Mammary epithelial cell (primary cell): ENCODE measurements around the gene UNC93B1.

Source experiments
- EZH2 ChIP-seq: IDR thresholded peaks from 2 replicates; pipeline ENCODE4 v1.6.1; 2012; ENCODE audit warnings: low read length, inconsistent platforms, borderline replicate concordance
- TF ChIP-seq, protein P1 (sequence below), 2 donors: IDR thresholded peaks in 1 of 2; conservative IDR thresholded peaks in 1 of 2; 2 replicates each; pipeline ENCODE4 v1.5.1; 2011 to 2012; ENCODE audit warnings: inconsistent platforms in 2 of 2, low read length in 2 of 2, mild to moderate bottlenecking in 2 of 2, control low read depth in 1 of 2, low read depth in 1 of 2; ENCODE audit not compliant: insufficient read depth in 1 of 2; ENCODE audit errors: extremely low read depth in 1 of 2

DNA sequence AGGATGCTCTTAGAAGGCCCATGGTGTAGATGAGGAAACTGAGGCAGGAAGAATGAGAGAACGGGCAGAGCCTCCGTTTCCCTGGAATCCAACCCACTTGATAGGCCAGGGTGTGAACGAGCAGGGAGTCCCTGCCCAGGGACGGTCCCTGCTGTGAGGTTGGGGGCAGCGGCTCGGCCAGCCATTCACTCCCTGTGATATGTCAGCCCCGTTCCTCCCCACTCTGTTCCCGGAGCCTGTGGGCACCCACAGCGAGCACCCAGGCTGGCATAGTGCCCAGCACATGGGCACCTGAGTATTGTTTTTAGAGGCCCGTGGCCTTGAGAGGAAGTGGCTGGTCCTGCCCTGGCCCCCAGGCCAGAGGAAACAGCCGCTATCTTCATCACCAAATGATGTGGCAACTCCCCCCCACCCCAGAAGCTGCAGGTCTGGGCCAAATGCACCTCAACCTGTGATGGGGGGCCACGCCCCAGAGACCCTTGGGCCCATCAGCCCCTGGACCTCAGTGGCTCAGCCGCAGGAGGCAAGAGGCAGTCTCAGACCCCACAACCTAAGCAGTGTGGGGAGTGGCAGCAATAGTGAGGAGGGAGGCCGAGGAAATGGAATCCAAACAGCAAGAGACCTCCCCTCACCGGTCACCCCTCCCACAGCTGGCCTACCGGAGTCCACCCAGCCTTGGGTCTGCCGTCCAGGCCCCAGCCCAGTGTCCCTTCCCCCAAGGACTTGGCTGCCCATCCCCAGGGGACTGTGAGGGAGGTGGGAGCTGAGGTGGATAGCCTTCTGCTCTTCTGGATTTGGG is 8.3 kb upstream of the UNC93B1 start:
- TF ChIP-seq, protein P1, sequence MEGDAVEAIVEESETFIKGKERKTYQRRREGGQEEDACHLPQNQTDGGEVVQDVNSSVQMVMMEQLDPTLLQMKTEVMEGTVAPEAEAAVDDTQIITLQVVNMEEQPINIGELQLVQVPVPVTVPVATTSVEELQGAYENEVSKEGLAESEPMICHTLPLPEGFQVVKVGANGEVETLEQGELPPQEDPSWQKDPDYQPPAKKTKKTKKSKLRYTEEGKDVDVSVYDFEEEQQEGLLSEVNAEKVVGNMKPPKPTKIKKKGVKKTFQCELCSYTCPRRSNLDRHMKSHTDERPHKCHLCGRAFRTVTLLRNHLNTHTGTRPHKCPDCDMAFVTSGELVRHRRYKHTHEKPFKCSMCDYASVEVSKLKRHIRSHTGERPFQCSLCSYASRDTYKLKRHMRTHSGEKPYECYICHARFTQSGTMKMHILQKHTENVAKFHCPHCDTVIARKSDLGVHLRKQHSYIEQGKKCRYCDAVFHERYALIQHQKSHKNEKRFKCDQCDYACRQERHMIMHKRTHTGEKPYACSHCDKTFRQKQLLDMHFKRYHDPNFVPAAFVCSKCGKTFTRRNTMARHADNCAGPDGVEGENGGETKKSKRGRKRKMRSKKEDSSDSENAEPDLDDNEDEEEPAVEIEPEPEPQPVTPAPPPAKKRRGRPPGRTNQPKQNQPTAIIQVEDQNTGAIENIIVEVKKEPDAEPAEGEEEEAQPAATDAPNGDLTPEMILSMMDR (conservative IDR thresholded peaks at IDR 0.05 in 1 of 2, IDR thresholded peaks at IDR 0.05 in 1 of 2; ENCODE audit: extremely low read depth in 1 of 2, insufficient read depth in 1 of 2, low read depth in 1 of 2, low read length in 2 of 2): no peak
- TF ChIP-seq EZH2: no peak
